Measurements from ENCODE around the gene ALDOB.

- no peak for TF ChIP-seq CTCF (IDR thresholded peaks at IDR 0.05)
- TF ChIP-seq POLR2A (IDR thresholded peaks at IDR 0.05), result no peak
Observed at GRCh38 chr9:101434998-101435397, 576 bp downstream of the ALDOB start.

Data from esophagus squamous epithelium (tissue), 4 donors.